ENCODE results near the gene LASP1.

GRCh38 chr17:38850374-38850773 lies 19.5 kb upstream of the LASP1 start:
- no peak for TF ChIP-seq CTCF (IDR thresholded peaks at IDR 0.05; ENCODE audit: low read depth, low read length)
- no peak for TF ChIP-seq POLR2A (IDR thresholded peaks at IDR 0.05; ENCODE audit: extremely low read depth, insufficient read length)
